HepG2 (cell line): Measurements from ENCODE around the gene POU5F2. TPM values are rescaled to one million over a fixed set of nuclear protein-coding genes. Genes with fewer than 3 reads are reported as not detected.
A peak's percentile ranks its signal among the peaks of the same experiment; 100 is the strongest.

Source experiments
- ATAC-seq: fragments of 200-7000 bp; cut with Tn5 transposase; 3 replicates; pipeline ENCODE4 v1.9.1; 2020; ENCODE audit warnings: mild to moderate bottlenecking, moderate library complexity
- BruUV-seq: library from RNA; stranded (reverse); fragments of 400-500 nt; replicated peaks from 2 replicates; lab custom pipeline; 2021; lab: Mats Ljungman, UMichigan
- CTCF ChIA-PET: fragments of 300-600 bp; formaldehyde crosslinking; extraction: SDS; loops from one replicate; lab custom pipeline; 2021; ENCODE audit warnings: low total read pairs, inconsistent platforms, low intra/inter-chr PET ratio; lab: Yijun Ruan, JAX
- POLR2A ChIA-PET: fragments of 350-600 bp; sonication (Branson Sonifier 250); formaldehyde crosslinking; loops from one replicate; lab custom pipeline; 2020; ENCODE audit warnings: antibody characterized with exemption, inconsistent platforms; lab: Yijun Ruan, JAX
- DNase-seq: peaks from one replicate; pipeline ENCODE4 v3.0.0-alpha.2; 2015; ENCODE audit warnings: low spot score
- FAIRE-seq: peaks from 3 replicates; lab custom pipeline; 2011; peaks lifted over from hg19 to GRCh38; lab: Jason Lieb, UNC
- H2AFZ ChIP-seq: one replicate; pipeline ENCODE4 v1.6.1; 2011; ENCODE audit warnings: low read length, inconsistent platforms
- H3K27ac ChIP-seq: fragments of 300-600 bp; 3 replicates; pipeline ENCODE4 v1.8.0; 2011; ENCODE audit warnings: mixed run types, mild to moderate bottlenecking, mixed read lengths, low read length, inconsistent platforms; ENCODE audit not compliant: insufficient read depth; ENCODE audit errors: extremely low read length
- H3K27me3 ChIP-seq, 2 experiments: fragments of 200-600 bp in 1 of 2; 2 replicates in 1 of 2; 3 replicates in 1 of 2; pipeline versions ENCODE4 v1.6.0 to v1.8.0; 2011; ENCODE audit warnings: low read length in 2 of 2, mild to moderate bottlenecking in 2 of 2, moderate library complexity in 2 of 2, inconsistent platforms in 1 of 2; ENCODE audit not compliant: insufficient read depth in 2 of 2, control insufficient read depth in 1 of 2
- H3K36me3 ChIP-seq, 2 experiments: fragments of 200-600 bp in 1 of 2; replicated peaks in 1 of 2; 2 replicates in 1 of 2; 3 replicates in 1 of 2; pipeline versions ENCODE4 v1.5.1 to v1.8.0; 2011; ENCODE audit warnings: low read length in 2 of 2, inconsistent platforms in 1 of 2; ENCODE audit not compliant: insufficient read depth in 2 of 2, control insufficient read depth in 1 of 2
- H3K4me1 ChIP-seq: 2 replicates; pipeline ENCODE4 v1.5.1; 2012; ENCODE audit warnings: low read length, inconsistent platforms; ENCODE audit not compliant: insufficient read depth
- H3K4me2 ChIP-seq: 2 replicates; pipeline ENCODE4 v1.6.0; 2011; ENCODE audit warnings: low read depth, low read length, inconsistent platforms
- H3K4me3 ChIP-seq, 3 experiments: fragments of 200-600 bp in 1 of 3; sonication (generic), shearing (Covaris generic) in 1 of 3; replicated peaks in 1 of 3; 2 replicates each; pipeline ENCODE4 v1.5.1; 2011 to 2016; ENCODE audit warnings: low read length in 3 of 3, inconsistent platforms in 2 of 3, low read depth in 2 of 3, mild to moderate bottlenecking in 2 of 3, control low read depth in 1 of 3, mixed read lengths in 1 of 3; ENCODE audit not compliant: insufficient read depth in 1 of 3
- H3K79me2 ChIP-seq: one replicate; pipeline ENCODE4 v1.6.1; 2011; ENCODE audit warnings: low read length, inconsistent platforms; ENCODE audit not compliant: insufficient read depth
- H3K9ac ChIP-seq: 2 replicates; pipeline ENCODE4 v1.6.0; 2011; ENCODE audit warnings: mild to moderate bottlenecking, low read depth, low read length, inconsistent platforms; ENCODE audit not compliant: insufficient read depth
- H3K9me3 ChIP-seq: 2 replicates; pipeline ENCODE4 v1.5.1; 2012; ENCODE audit warnings: mild to moderate bottlenecking, low read length
- H4K20me1 ChIP-seq: 2 replicates; pipeline ENCODE4 v1.6.0; 2011; ENCODE audit warnings: inconsistent platforms, mild to moderate bottlenecking, low read length, moderate library complexity; ENCODE audit not compliant: insufficient read depth
- BCLAF1 ChIP-seq: fragments of 450-650 bp; IDR thresholded peaks from 2 replicates; pipeline ENCODE4 v1.6.1; 2017; ENCODE audit warnings: mild to moderate bottlenecking
- DNMT1 ChIP-seq: sonication (generic); formaldehyde crosslinking; IDR thresholded peaks from 2 replicates; pipeline ENCODE4 v1.5.1; 2020; ENCODE audit warnings: mild to moderate bottlenecking, missing genetic modification reagents
- EHMT2 ChIP-seq: fragments of 200-600 bp; sonication (generic); IDR thresholded peaks from 2 replicates; pipeline ENCODE4 v1.7.0; 2017; ENCODE audit warnings: antibody characterized with exemption, low read depth, low read length, borderline replicate concordance
- GFI1 ChIP-seq: sonication (generic); formaldehyde crosslinking; IDR thresholded peaks from 2 replicates; pipeline ENCODE4 v1.5.0; 2020; ENCODE audit warnings: missing genetic modification reagents, mild to moderate bottlenecking, borderline replicate concordance
- HOMEZ ChIP-seq: IDR thresholded peaks from 2 replicates; pipeline ENCODE4 v1.6.1; 2016; ENCODE audit warnings: low read depth
- JUNB ChIP-seq: sonication (generic); formaldehyde crosslinking; IDR thresholded peaks from 2 replicates; pipeline ENCODE4 v1.8.0; 2022; ENCODE audit warnings: missing genetic modification reagents, mild to moderate bottlenecking, borderline replicate concordance
- MAFF ChIP-seq: IDR thresholded peaks from 2 replicates; pipeline ENCODE4 v1.6.1; 2011; ENCODE audit warnings: low read depth, low read length, improper control_type of control experiment
- MAFK ChIP-seq, 2 experiments: IDR thresholded peaks in 1 of 2; conservative IDR thresholded peaks in 1 of 2; 2 replicates each; pipeline ENCODE4 v1.6.1; 2011; ENCODE audit warnings: improper control_type of control experiment in 2 of 2, low read length in 2 of 2
- SUZ12 ChIP-seq: fragments of 150-350 bp; IDR thresholded peaks from 2 replicates; pipeline ENCODE4 v1.6.1; 2014; ENCODE audit warnings: low read depth, low read length
- TEAD2 ChIP-seq: sonication (generic); formaldehyde crosslinking; IDR thresholded peaks from 2 replicates; pipeline ENCODE4 v1.9.0; 2021; ENCODE audit warnings: missing genetic modification reagents
- ZNF550 ChIP-seq: sonication (generic); formaldehyde crosslinking; IDR thresholded peaks from 2 replicates; pipeline ENCODE4 v1.4.0; 2020; ENCODE audit warnings: mild to moderate bottlenecking, missing genetic modification reagents, borderline replicate concordance
- ZNF580 ChIP-seq: IDR thresholded peaks from 2 replicates; pipeline ENCODE4 v1.6.1; 2016; ENCODE audit warnings: low read depth, borderline replicate concordance
- ZNF703 ChIP-seq: sonication (generic); formaldehyde crosslinking; IDR thresholded peaks from 2 replicates; pipeline ENCODE4 v1.5.1; 2020; ENCODE audit warnings: missing genetic modification reagents, mild to moderate bottlenecking, moderate library complexity, borderline replicate concordance
- ZNF720 ChIP-seq: sonication (generic); formaldehyde crosslinking; IDR thresholded peaks from 2 replicates; pipeline ENCODE4 v1.4.0; 2020; ENCODE audit warnings: missing genetic modification reagents
- ZNF83 ChIP-seq: sonication (generic); formaldehyde crosslinking; IDR thresholded peaks from 2 replicates; pipeline ENCODE4 v1.4.0; 2020; ENCODE audit warnings: missing genetic modification reagents, mild to moderate bottlenecking, borderline replicate concordance
- ZSCAN25 ChIP-seq: sonication (generic); formaldehyde crosslinking; IDR thresholded peaks from 2 replicates; pipeline ENCODE4 v1.8.0; 2022; ENCODE audit warnings: mild to moderate bottlenecking, missing genetic modification reagents
- in situ Hi-C: cut with HindIII; loops from 2 replicates; pipeline ENCODE4 v1.10.0; 2017; ENCODE audit warnings: low pct_unique_long_range_greater_than_20kb; ENCODE audit not compliant: extremely low pct_ligation_motif_present
- intact Hi-C: fragments of 100-400 bp; cut with micrococcal nuclease; formaldehyde crosslinking; loops from one replicate; pipeline ENCODE4 v1.10.0; 2022; ENCODE audit not compliant: unreplicated experiment
- polyA plus RNA-seq, 8 experiments: library from polyadenylated mRNA; depleted of rRNA in 3 of 8; stranded (reverse) in 7 of 8; unstranded in 1 of 8; fragments of >200 nt; fragmentation: Illumina TruSeq in 4 of 8; extraction: Trizol in 4 of 8; gene quantifications; 2 replicates each; pipeline versions ENCODE4 v1.2.1 to v1.2.3, GENCODE V29; 2011 to 2016; ENCODE audit warnings: low read depth in 4 of 8, missing spikeins in 1 of 8, mixed read lengths in 1 of 8; ENCODE audit not compliant: insufficient read depth in 1 of 8
- total RNA-seq, 5 experiments: library from RNA; depleted of rRNA; stranded (reverse); fragments of >200 nt; fragmentation: Illumina TruSeq; extraction: Trizol; gene quantifications; 2 replicates each; pipeline ENCODE4 v1.2.3, GENCODE V29; 2016; ENCODE audit warnings: low read depth in 1 of 5
- TF ChIP-seq, protein P1 (sequence below): sonication (generic); formaldehyde crosslinking; IDR thresholded peaks from 2 replicates; pipeline ENCODE4 v1.4.0; 2020; ENCODE audit warnings: missing genetic modification reagents; ENCODE audit errors: not compliant biosample characterization

POU5F2 gene
- total and polyA plus RNA-seq, 2 of the 13 experiments (the other 11 are each of a cell fraction or from before 2014, with no cell fraction given): 0.13 to 0.38 TPM

GRCh38 chr5:93746406-93747056, 5.1 kb upstream of the POU5F2 start:
- H3K27ac ChIP-seq: no peak overlapping the region
- H3K79me2 ChIP-seq: no peaks in the 10 kb centered on the region
- ChIA-PET CTCF (no interaction called here), POLR2A (no interaction called here)
- ATAC-seq (no peak), DNase-seq (no peak), FAIRE-seq (no peak)
- no peak overlapping the region for H3K9ac ChIP-seq
- H2AFZ ChIP-seq: no peak overlapping the region
- peaks cover 6% of the 10 kb centered on the region for H3K4me1 ChIP-seq
- no peaks in the 10 kb centered on the region for H3K9me3 ChIP-seq
- no peaks in the 10 kb centered on the region for H3K36me3 ChIP-seq
- no peak overlapping the region for H3K4me3 ChIP-seq
- no peaks in the 10 kb centered on the region for H3K27me3 ChIP-seq
- intact Hi-C loops: no loop called here
- TF ChIP-seq EHMT2 (no peak), ZNF580 (CRISPR knock-in tag) (no peak), SUZ12 (no peak), GFI1 (CRISPR knock-in tag) (no peak), ZNF703 (CRISPR knock-in tag) (no peak), ZSCAN25 (CRISPR knock-in tag) (no peak), ZNF550 (CRISPR knock-in tag) (no peak), BCLAF1 (no peak), JUNB (CRISPR knock-in tag) (no peak), TEAD2 (no peak), HOMEZ (CRISPR knock-in tag) (no peak), ZNF720 (CRISPR knock-in tag) (no peak), MAFK (conservative IDR thresholded peaks at IDR 0.05 in 1 of 2, IDR thresholded peaks at IDR 0.05 in 1 of 2; ENCODE audit: low read length in 2 of 2) (peak in 1 of 2 experiments; percentile 34; a peak in 2 of 4 replicates), ZNF83 (CRISPR knock-in tag) (no peak), MAFF (0 out of 2 replicates have a peak, but pooled peaks have one; percentile 17), DNMT1 (CRISPR knock-in tag) (no peak)
- TF ChIP-seq, protein P1, sequence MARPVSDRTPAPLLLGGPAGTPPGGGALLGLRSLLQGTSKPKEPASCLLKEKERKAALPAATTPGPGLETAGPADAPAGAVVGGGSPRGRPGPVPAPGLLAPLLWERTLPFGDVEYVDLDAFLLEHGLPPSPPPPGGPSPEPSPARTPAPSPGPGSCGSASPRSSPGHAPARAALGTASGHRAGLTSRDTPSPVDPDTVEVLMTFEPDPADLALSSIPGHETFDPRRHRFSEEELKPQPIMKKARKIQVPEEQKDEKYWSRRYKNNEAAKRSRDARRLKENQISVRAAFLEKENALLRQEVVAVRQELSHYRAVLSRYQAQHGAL (CRISPR knock-in tag): no peak
- in situ Hi-C loops: no loop called here
- H4K20me1 ChIP-seq: no peaks in the 10 kb centered on the region
- no TSS peak for BruUV-seq
- no peak overlapping the region for H3K4me2 ChIP-seq
